DMS114 treated with DMSO at 0.1 percent for 48 hours (cell line): ENCODE data around the gene NDRG2.

Experiments used
- DNase-seq: peaks from one replicate; lab custom pipeline; 2025; ENCODE audit not compliant: unreplicated experiment; lab: John Stamatoyannopoulos, UW

NDRG2 gene

DNA sequence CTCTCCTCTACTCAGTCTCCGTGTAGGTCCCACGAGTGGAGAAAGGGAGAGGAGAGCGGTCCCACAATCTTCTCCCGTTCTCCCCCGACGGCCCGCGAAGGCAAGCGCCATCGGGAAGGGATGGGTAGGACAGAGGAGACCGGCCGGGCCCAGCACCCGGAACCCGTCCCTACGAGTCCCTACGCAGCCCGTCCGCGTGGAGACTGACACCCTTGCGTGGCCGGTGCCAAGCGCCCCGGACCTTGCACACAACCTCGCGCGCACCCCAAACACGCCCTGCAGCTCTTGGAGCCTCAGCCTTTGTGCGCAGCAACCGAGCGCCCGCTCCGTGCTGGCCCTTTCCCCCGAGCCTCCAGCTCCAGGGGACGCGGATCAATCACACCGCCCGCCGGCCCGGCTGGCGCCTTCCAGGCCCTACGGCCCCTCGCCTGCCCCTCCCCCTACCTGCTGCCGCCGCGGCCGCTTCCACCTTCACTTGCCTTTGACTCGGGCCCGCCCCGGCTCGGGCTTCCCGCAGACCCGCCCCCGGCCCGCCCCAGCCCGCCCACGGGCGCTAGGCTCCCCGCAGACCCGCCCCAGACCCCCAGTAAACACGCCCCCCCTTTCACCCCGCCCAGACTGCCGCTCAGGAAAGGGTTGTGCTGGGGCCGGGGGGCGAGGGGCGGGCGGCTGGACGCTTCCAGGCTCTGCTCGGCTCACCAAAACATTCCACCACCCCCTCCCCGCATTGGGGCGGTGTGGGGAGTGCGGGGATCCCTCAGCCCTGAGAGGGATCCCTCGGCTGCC is at the start of gene NDRG2:
TSS of gene NDRG2 (minus strand) at position 477 of the 786 bp plus-strand sequence. CDS start 1,746 bp downstream, outside the sequence.
- DNase-seq: no peak

DNA sequence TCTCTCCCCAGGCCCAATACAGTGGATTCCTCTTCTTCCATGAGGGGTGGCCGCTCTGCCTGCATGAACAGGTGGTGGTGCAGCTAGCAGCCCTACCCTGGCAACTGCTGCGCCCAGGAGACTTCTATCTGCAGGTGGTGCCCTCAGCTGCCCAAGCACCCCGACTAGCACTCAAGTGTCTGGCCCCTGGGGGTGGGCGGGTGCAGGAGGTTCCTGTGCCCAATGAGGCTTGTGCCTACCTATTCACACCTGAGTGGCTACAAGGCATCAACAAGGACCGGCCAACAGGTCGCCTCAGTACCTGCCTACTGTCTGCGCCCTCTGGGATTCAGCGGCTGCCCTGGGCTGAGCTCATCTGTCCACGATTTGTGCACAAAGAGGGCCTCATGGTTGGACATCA is 49.1 kb upstream of the NDRG2 start:
- no peak for DNase-seq

DNA sequence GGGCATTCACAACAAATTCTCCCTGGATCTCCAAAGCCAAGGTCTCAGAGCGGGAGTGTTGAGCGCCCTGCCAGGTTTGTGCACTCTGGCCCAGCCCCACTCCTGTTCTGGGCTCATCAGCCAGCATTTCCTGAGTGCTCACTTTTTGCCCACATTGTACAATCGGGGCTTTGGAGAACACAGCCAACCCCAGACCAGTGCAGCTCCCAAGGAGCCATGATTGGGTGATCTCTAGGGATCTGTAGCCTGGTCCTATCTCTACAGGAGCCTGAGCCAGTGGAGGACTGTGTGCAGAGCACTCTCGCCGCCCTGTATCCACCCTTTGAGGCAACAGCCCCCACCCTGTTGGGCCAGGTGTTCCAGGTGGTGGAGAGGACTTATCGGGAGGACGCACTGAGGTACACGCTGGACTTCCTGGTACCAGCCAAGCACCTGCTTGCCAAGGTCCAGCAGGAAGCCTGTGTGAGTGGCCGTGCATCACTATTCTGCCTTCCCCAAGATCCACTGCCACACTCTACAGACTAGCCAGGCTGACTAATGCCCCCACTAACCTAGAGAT is 48.0 kb upstream of the NDRG2 start:
- DNase-seq: no peak

DNA sequence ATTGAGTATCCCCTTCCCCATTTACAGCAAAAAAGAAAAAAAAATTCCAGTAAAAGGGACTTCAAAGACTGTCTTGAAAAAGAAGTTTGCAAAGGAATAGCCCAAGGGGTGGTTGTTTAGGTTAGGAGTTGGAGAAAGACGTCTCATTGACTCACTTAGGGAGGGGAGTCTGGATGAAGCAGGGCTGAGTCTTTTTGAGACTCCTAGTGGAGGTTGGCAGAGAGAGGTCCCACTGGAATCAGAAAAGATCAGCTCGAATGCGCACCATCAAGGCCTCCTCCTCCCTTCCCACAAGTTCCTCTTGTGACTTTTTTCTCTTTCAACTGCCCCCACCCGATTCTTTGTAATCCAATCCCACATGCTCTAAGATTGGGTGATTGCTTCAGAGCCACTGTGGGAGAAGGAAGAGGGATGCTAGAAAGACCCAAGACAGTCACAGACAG is 47.2 kb upstream of the NDRG2 start:
- DNase-seq: no peak

DNA sequence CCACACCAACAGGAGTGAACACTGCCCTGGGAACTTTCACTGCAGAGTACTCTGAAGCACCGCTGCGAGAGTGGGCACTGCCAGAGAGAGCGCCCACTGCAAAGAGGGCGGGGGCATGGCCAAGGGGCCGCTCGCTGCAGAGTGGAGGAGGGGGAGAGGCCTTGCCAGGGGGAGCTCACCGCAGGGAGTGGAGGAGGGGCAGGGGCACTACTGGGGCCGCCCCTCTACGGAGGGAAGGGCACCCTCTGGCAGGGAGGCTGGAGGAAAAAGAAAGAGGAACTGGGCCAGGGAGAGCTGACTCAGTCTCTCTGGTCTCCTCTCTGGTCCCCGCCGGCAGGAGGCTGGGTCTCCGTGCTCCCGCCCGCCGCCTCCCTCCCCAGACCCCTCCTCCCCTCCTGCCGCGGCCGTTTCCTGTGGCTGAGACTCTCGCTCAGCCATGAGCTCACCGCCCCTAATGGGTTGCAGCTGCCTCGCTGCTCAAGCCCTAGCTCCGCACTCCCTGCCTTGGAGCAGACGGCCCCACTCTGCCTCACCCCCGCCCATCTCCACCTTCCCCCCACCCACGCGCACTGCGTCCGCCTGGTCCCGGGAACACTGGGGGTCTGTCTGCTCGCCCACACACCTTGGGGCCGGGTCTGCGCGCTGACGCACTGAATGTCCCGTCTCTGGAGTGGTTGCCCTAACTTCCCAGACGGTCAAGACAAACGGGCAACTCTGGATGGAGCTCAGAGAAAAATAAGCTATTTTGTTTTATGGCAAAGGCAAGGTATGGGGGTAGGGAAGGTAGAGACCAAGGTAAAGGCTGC is 46.6 kb upstream of the NDRG2 start:
- DNase-seq: no peak

GRCh38 chr14:21070610-21071224 is 45.9 kb upstream of the NDRG2 start:
- peak; percentile 9 for DNase-seq

- DNase-seq: no peak
Observed at GRCh38 chr14:21070083-21070609, 45.3 kb upstream of the NDRG2 start, which contains the start of gene ARHGEF40. Gene ARHGEF40, plus strand, starts transcription at chr14:21070304. Its CDS starts 93 bp downstream, at chr14:21070397.

DNA sequence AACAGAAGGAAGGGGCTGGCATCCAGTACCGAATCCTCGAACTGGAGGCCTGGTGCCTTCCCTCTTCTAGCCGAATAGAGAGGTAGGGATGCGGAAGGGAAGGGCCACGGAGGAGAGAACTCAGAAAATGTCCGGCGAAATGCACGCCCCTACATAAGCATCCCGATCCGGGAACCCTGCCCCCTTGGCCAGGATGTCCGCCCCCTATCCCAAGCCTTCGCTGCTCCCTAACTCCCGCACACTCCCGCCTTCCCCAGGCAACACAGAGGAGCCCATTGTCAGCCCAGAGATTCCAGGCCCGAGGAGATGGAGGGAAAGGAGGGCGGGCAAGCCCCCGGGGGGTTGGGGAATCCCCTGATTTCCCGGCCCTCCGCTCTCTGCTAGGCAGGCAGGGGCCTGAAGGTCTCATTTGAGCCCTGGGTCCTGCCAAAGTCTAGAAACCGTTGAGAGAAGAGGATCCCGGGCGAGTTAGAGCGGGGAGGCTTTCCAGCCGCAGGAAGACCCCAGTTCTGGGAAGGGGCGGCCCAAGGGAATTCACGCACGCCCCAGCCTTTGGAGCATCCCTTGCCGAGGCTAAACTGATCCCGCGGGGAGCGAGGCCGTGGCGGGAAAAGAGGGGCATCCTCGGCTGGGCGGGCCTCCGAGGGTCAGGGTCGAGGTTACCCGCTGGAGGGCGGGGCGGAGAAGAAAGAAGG is 44.7 kb upstream of the NDRG2 start:
- no peak for DNase-seq

GRCh38 chr14:21068521-21069387 is 43.9 kb upstream of the NDRG2 start:
- DNase-seq: peak; percentile 45

DNA sequence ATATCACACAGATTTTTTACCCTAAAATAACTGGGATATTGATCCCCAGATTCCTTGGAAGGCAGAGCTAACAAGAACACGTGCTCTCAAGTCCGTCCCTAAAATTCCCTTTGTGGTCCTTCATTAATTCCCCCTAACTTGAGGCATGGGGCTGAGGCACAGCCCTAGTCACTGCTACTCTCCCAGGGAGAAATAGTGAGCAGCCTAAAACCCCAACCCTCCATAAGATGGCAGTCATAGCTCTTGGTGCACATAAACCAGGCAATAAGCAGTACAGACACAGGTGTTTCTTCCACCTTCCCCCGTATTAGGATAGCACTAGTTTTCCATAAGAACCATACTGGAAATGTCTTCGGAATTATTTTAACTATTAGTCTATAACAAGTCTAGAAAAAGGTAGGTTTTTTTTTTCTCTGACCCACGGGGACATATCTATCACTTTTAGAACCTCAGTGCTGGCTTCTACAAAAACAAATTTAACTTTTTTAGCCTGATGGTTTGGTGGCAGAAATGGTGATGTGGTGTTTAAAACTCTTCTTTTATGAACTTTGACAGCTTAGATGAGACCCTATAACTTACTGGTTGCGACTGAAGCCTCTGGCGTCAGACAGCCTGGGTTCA is 42.1 kb upstream of the NDRG2 start:
- DNase-seq: peak; percentile 14

DNA sequence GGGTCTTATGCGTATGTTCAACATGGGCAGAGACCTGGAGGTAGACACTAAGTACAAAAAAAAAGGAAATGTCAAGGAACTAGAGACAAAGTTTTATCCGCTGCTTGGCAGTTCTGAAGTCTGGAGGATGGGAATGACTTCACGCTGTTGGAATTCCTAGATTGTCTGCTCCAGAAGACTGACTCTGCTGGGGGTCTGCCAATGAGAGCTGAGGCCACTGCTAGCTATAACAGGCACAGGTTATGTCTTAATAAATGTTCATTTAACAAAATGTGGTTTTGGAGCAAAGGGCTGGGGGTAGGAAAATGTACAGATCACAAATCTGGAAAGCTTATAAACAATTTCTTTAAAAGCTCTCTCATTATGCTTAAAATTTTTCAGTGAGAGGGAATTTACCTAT is 38.6 kb upstream of the NDRG2 start:
- no peak for DNase-seq

GRCh38 chr14:21061347-21061668 is 36.4 kb upstream of the NDRG2 start:
- DNase-seq: no peak

- no peak for DNase-seq
Observed at GRCh38 chr14:21060614-21061346, 35.9 kb upstream of the NDRG2 start.

GRCh38 chr14:21059842-21060613 is 35.2 kb upstream of the NDRG2 start:
- DNase-seq: no peak

DNA sequence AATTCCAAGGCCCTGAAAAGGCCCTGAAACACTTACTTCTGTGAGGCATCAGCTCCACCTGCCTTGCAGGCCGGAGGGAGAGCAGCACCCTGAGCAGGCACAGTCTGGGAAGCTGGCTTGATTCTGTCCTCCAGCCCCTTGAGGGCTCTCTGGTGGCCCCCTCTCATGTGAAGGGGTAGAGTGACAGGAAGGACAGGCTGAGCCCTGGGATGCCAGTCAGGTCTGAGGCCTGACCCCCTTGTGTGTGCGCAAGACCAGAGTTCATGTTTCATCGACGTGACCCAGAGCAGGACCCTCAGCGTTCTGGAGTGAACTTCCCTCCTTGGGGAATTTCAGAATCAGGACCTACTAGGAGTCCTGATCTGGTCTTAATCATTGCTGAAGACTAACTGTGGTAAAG is 34.0 kb upstream of the NDRG2 start:
- DNase-seq: no peak

- no peak for DNase-seq
Observed at GRCh38 chr14:21057803-21058675, 33.2 kb upstream of the NDRG2 start, which contains the start of gene RNASE8. Gene RNASE8, plus strand, starts transcription at chr14:21057822. Its CDS starts 71 bp downstream, at chr14:21057893.
